ENCODE measurements around the gene ESYT1. TPM values are rescaled to one million over a fixed set of nuclear protein-coding genes. Genes with fewer than 3 reads are reported as not detected.
A peak's percentile ranks its signal among the peaks of the same experiment; 100 is the strongest.

ESYT1 gene
- total RNA-seq, 2 donors from 2014 or later: 66.8 to 167 TPM

- Histone ChIP-seq H3K4me3 (peak overlapping the region in 1 of 2 donors; percentile 61), H3K27me3 (replicated peaks; ENCODE audit: insufficient read depth) (no peaks in the 10 kb centered on the region), H3K27ac (peak overlapping the region; percentile 93 to 97), H3K9me3 (no peaks in the 10 kb centered on the region), H3K36me3 (no peaks in the 10 kb centered on the region), H3K4me1 (replicated peaks) (peaks cover 8% of the 10 kb centered on the region)
- peak; percentile 66 to 95 (median 80) for TF ChIP-seq CTCF (IDR thresholded peaks at IDR 0.05)
- no peak for TF ChIP-seq POLR2A (IDR thresholded peaks at IDR 0.05)
- TF ChIP-seq POLR2AphosphoS5 (IDR thresholded peaks at IDR 0.05): peak; percentile 85
- intact Hi-C loops (cut with DNase I): loop anchor here (1.0 to 5.0 kb wide), 3 partner anchors 38 to 105 kb away; partner anchors contain the start of genes MYL6 and NABP2
- DNase-seq (ENCODE audit: low spot score): peak; percentile 68
- 0% methylated on average over 2 of the region's 2 CpGs for WGBS
These were observed 8.7 kb upstream of the ESYT1 start for GRCh38 chr12:56119361-56119796.

GRCh38 chr12:56120158-56120846, 7.8 kb upstream of the ESYT1 start:
- H3K36me3 ChIP-seq: no peaks in the 10 kb centered on the region
- no peak for TF ChIP-seq CTCF (IDR thresholded peaks at IDR 0.05)
- no peak for TF ChIP-seq POLR2A (IDR thresholded peaks at IDR 0.05)
- H3K9me3 ChIP-seq: no peaks in the 10 kb centered on the region
- H3K27ac ChIP-seq: peak overlapping the region; percentile 93 to 97
- 85% methylated on average over 17 of the region's 17 CpGs for WGBS
- H3K4me3 ChIP-seq: no peak overlapping the region
- DNase-seq (ENCODE audit: low spot score): no peak
- intact Hi-C loops (cut with DNase I): no loop called here
- no peaks in the 10 kb centered on the region for H3K27me3 ChIP-seq (replicated peaks; ENCODE audit: insufficient read depth)
- peaks cover 8% of the 10 kb centered on the region for H3K4me1 ChIP-seq (replicated peaks)

GRCh38 chr12:56121204-56121870, 6.7 kb upstream of the ESYT1 start:
- H3K9me3 ChIP-seq: no peaks in the 10 kb centered on the region
- no peak overlapping the region for H3K4me3 ChIP-seq
- no peak overlapping the region for H3K27ac ChIP-seq
- no peak for TF ChIP-seq POLR2A (IDR thresholded peaks at IDR 0.05)
- TF ChIP-seq POLR2AphosphoS5 (IDR thresholded peaks at IDR 0.05): no peak
- no peak for TF ChIP-seq CTCF (IDR thresholded peaks at IDR 0.05)
- 83% methylated on average over 7 of the region's 11 CpGs for WGBS
- DNase-seq (ENCODE audit: low spot score): no peak
- intact Hi-C loops (cut with DNase I): no loop called here
- peaks cover 10% of the 10 kb centered on the region for H3K4me1 ChIP-seq (replicated peaks)
- H3K36me3 ChIP-seq: no peaks in the 10 kb centered on the region
- H3K27me3 ChIP-seq (replicated peaks; ENCODE audit: insufficient read depth): no peaks in the 10 kb centered on the region

- no peaks in the 10 kb centered on the region for H3K36me3 ChIP-seq
- H3K9me3 ChIP-seq: no peaks in the 10 kb centered on the region
- DNase-seq (ENCODE audit: low spot score): no peak
- H3K27me3 ChIP-seq (replicated peaks; ENCODE audit: insufficient read depth): no peaks in the 10 kb centered on the region
- no peak overlapping the region for H3K4me3 ChIP-seq
- TF ChIP-seq CTCF (IDR thresholded peaks at IDR 0.05) (no peak), POLR2AphosphoS5 (IDR thresholded peaks at IDR 0.05) (no peak), POLR2A (IDR thresholded peaks at IDR 0.05) (no peak)
- H3K27ac ChIP-seq: no peak overlapping the region
- intact Hi-C loops (cut with DNase I): no loop called here
- peaks cover 19% of the 10 kb centered on the region for H3K4me1 ChIP-seq (replicated peaks)
- 65% methylated on average over 2 of the region's 2 CpGs for WGBS
These were observed 5.4 kb upstream of the ESYT1 start for GRCh38 chr12:56122637-56123036.
